ENCODE measurements around the gene PYHIN1.

The PYHIN1 gene

GRCh38 chr1:158961178-158961577 is 29.8 kb downstream of the PYHIN1 start:
- TF ChIP-seq CTCF (IDR thresholded peaks at IDR 0.05; ENCODE audit: low read depth, low read length) (no peak), MYC (IDR thresholded peaks at IDR 0.05; ENCODE audit: low read depth, low read length) (no peak), POLR2A (IDR thresholded peaks at IDR 0.05; ENCODE audit: extremely low read depth, insufficient read length) (no peak), MAX (IDR thresholded peaks at IDR 0.05; ENCODE audit: low read depth, low read length) (no peak)
- no peak for DNase-seq (ENCODE audit: low read depth)
- H3K4me3 ChIP-seq (ENCODE audit: low read depth, low read length) = no peak overlapping the region

GRCh38 chr1:158962983-158963382 is 31.6 kb downstream of the PYHIN1 start:
- DNase-seq (ENCODE audit: low read depth) = no peak
- H3K4me3 ChIP-seq (ENCODE audit: low read depth, low read length) = no peak overlapping the region
- TF ChIP-seq MYC (IDR thresholded peaks at IDR 0.05; ENCODE audit: low read depth, low read length) (no peak), MAX (IDR thresholded peaks at IDR 0.05; ENCODE audit: low read depth, low read length) (no peak), CTCF (IDR thresholded peaks at IDR 0.05; ENCODE audit: low read depth, low read length) (no peak), POLR2A (IDR thresholded peaks at IDR 0.05; ENCODE audit: extremely low read depth, insufficient read length) (no peak)

- DNase-seq (ENCODE audit: low read depth) = no peak
- TF ChIP-seq MYC (IDR thresholded peaks at IDR 0.05; ENCODE audit: low read depth, low read length) (no peak), MAX (IDR thresholded peaks at IDR 0.05; ENCODE audit: low read depth, low read length) (no peak), CTCF (IDR thresholded peaks at IDR 0.05; ENCODE audit: low read depth, low read length) (no peak), POLR2A (IDR thresholded peaks at IDR 0.05; ENCODE audit: extremely low read depth, insufficient read length) (no peak)
- H3K4me3 ChIP-seq (ENCODE audit: low read depth, low read length) = no peak overlapping the region
These were observed 37.8 kb downstream of the PYHIN1 start for GRCh38 chr1:158969166-158969565.

- DNase-seq (ENCODE audit: low read depth) = no peak
These were observed 38.5 kb downstream of the PYHIN1 start for GRCh38 chr1:158969855-158970254.

GRCh38 chr1:158972841-158973240 is 41.5 kb downstream of the PYHIN1 start:
- DNase-seq (ENCODE audit: low read depth) = peak; percentile 71
- H3K4me3 ChIP-seq (ENCODE audit: low read depth, low read length) = no peak overlapping the region
- TF ChIP-seq POLR2A (IDR thresholded peaks at IDR 0.05; ENCODE audit: extremely low read depth, insufficient read length) (no peak), MAX (IDR thresholded peaks at IDR 0.05; ENCODE audit: low read depth, low read length) (no peak), CTCF (IDR thresholded peaks at IDR 0.05; ENCODE audit: low read depth, low read length) (peak; percentile 42)

More at GRCh38 chr1:158969855-158970254, 38.5 kb downstream of the PYHIN1 start:
- H3K4me3 ChIP-seq (ENCODE audit: low read depth, low read length) = no peak overlapping the region
- TF ChIP-seq POLR2A (IDR thresholded peaks at IDR 0.05; ENCODE audit: extremely low read depth, insufficient read length) (no peak), MAX (IDR thresholded peaks at IDR 0.05; ENCODE audit: low read depth, low read length) (no peak), CTCF (IDR thresholded peaks at IDR 0.05; ENCODE audit: low read depth, low read length) (no peak), MYC (IDR thresholded peaks at IDR 0.05; ENCODE audit: low read depth, low read length) (no peak)

GRCh38 chr1:158976219-158976618 is 44.9 kb downstream of the PYHIN1 start:
- H3K4me3 ChIP-seq (ENCODE audit: low read depth, low read length) = no peak overlapping the region
- no peak for TF ChIP-seq CTCF (IDR thresholded peaks at IDR 0.05; ENCODE audit: low read depth, low read length)
- no peak for TF ChIP-seq MAX (IDR thresholded peaks at IDR 0.05; ENCODE audit: low read depth, low read length)
- no peak for TF ChIP-seq POLR2A (IDR thresholded peaks at IDR 0.05; ENCODE audit: extremely low read depth, insufficient read length)
- no peak for DNase-seq (ENCODE audit: low read depth)

Data from NB4 (cell line).